Brain pericyte (primary cell): ENCODE results near the gene PLA2G4D.

Source experiments
- DNase-seq: peaks from one replicate; pipeline ENCODE4 v3.0.0-alpha.2; 2012; ENCODE audit warnings: low read depth, low spot score

The PLA2G4D gene

DNA sequence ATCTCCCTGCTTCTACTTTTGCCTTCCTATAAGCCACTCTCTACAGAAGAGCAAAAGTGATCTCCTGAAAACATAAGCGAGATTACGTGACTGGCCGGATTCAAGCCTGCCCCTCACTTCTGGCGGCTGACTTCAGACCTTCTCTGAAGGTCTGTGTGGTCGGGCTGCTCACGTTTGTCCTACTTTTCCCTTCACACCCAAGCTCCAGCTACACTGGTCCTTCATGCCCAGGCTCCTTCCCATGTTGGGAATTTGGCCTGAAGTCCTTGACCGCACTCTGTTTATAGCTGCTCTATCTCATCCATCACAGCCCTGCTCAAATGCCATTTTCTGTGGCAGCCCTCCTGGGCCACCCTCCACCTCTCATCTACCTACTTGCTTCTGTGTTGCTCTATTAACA is 66.8 kb downstream of the PLA2G4D start:
- no peak for DNase-seq

DNA sequence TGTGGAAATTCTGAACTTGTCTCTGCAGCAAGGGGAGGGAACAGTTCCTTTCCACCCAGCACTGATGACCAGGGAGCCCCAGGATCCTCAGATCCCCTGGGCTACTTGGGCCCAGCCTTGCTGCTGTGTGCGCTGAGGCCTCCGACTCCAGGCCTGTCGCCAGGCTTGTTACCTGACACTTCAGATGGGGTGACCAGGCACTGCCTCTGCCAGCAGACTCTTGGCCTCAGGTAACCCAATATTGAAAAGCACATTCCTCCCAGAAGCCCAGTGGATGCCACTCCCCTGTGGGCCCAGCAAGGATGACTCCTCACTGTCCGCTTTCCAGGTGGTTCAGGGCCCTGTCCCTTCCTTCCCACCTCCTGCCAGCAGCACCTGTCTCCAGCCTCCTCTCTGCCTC is 70.1 kb downstream of the PLA2G4D start:
- no peak for DNase-seq

- DNase-seq, result no peak
Measured at GRCh38 chr15:42021593-42021992, 72.8 kb downstream of the PLA2G4D start.

DNA sequence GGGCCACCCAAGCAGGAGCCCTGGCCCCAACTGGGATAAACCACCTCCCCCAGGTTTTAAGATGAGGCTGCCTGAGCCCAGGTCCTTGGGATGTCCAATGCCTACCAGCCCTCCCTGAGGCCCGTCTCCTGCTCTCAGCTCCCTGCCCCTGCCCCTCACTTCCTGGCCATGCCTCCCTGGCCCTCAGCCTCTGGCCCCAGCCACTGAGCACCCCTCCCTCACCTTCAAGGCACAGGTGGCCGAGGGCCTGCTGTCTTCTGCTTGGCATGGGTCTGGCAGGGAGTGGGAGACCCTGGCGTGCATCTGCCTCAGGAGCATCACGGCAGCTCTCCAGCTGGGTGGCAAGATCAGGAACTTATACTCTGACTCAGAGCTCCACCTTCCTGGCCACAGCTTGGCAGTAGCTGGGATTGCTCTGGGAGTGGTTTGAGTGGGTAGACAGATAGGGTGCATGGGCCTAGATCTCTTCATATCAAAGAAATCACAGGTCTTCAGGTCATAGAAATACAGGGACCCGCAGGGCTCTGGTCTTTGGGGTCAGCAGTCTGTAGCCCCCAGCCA is 73.6 kb downstream of the PLA2G4D start, which contains the start of gene PLA2G4E:
Gene PLA2G4E, minus strand, starts transcription at position 330 of the 561 bp plus-strand sequence. Its CDS starts 12 bp downstream, at position 318.
- DNase-seq, result no peak

DNA sequence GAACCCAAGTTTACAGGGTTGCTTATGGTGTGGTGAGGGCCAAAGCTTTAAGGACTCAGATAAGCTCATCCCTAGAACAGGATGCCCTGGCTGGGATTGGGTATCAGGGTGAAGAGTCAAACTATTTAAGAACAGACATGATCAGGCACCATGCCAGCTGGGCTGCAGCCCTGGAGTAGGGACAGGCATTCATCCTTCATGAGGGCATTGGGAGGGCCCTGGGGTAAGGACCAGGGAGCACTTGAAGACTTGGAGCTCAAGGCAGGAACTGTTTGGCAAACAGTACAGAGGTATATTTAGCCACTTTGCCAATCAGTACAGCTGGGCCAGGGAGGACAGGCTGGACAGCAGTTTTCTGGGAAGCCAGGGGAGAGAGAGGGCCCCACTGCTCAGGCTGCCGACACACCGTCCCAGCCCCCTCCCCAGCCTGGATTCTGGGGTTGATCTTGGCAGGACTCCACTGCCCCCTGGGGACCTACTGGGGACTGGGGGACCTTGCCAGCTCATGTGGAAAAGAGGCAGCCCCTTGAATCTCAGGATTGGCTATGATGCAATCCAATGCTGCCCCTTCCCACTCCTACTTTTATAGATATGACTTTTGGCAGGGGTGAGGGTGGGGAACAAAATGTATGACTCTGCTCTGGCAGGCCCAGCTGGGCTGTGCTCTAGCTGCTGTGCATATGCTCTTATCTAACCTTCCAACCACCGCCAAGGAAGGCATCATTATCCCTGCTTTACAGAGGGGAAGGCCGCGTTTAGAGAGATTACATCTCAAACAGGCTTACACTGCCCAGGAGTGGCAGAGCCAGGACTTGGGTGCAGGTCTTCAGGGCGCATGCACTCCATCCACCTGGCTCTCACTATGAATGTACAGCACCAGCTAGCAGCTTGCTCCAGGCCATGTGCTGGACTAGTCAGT is 75.8 kb downstream of the PLA2G4D start:
- DNase-seq, result no peak
